HG02884 (cell line): ENCODE measurements around the gene PPP2R5C.

Experiments
- ATAC-seq: cut with Tn5 transposase; IDR thresholded peaks from one replicate; pipeline ENCODE4 v1.9.1; 2021; ENCODE audit warnings: mild to moderate bottlenecking, moderate library complexity; ENCODE audit not compliant: unreplicated experiment

The PPP2R5C gene

DNA sequence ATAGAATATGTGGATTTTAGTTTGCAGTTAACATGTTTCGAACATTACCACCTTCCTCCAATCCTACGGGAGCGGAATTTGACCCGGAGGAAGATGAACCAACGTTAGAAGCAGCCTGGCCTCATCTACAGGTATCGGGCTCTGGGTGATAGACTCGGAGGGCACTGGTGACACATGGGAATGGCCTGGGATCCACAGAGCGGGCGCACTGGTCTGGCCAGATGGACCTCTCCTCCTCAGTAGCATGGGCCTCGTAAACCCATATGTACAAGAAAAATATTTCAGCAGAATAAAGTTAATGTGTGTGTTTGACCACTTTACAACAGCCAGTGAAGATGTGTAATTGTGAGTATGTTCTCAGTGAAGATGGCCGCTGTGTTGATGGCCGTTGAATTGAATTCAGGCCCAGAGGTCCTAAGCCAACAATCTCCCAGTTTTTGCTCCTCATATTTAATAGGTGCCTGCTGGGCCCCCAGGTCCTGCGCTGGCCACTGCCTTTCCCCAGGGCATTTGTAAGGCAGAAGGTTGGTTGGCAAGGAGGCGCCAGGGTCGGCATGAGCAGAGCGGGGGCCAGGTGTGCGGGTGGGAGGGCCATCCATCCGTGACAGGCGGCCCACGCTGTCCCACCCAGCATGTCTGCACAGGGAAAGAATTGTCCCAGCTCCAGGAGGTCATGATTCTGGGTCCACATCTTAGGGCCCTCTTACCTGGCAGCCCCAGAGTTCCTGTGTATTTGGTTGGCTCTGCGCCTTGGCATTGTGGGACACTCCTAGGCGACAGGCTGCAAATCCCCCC is 120.8 kb downstream of the PPP2R5C start:
- ATAC-seq = no peak

DNA sequence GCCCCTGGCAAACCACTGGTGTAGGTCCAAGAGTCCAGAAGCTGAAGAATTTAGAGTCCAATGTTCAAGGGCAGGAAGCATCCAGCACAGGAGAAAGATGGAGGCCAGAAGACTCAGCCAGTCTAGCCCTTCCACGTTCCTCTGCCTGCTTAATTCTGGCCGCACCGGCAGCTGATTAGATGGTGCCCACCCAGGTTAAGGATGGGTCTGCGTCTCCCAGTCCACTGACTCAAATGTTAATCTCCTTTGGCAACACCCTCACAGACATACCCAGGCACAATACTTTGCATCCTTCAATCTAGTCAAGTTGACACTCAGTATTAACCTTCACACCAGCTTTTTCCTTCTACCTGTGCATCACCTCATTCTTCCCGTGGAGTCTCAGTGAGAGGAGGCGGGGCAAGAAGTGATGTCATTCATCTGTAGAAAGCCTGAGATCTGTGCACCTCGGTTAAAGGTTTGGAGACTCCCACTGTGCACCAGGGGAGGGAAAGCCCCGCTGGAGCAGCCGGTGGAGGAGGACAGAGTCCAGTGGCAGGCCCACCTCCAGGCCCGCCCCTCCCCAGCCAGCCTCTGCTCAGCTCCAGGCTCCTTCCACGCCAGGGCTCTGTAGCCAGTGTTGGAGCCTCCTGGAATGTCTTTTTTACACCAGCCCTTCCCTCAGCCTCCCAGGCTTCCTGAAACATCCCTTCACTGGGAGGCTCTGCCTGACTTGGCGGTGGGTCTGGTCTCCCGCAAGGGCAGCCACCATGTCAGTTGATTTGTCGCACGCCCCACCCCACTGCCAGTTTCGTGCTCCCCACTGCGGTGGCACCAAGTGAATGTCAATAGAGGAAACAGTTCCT is 122.8 kb downstream of the PPP2R5C start:
- ATAC-seq = no peak

DNA sequence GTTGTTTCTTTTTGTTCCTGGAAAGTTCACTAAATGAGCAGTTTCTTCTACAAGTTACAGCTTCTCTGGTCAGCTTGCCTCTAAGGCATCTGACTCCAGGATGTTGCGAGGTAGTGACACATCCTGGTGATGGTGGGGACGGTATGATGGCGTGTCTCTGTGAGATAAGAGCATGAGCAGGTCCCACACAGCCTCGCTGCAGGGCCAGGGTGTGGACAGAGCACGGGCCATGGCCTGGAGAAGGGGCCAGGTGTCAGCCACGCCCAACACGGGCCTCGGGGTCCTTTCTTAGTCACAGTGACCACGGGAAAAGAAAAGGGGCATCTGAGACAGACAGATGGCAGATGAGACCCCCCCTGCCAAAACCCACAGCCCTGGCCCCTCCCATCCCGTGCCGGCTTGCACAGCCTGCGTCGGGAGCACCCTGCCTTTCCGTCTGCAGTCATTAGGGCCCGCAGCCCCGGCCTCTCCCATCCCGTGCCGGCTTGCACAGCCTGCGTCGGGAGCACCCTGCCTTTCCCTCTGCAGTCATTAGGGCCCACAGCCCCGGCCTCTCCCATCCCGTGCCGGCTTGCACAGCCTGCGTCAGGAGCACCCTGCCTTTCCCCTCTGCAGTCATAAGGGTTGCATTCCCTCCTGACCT is 123.5 kb downstream of the PPP2R5C start:
- no peak for ATAC-seq

DNA sequence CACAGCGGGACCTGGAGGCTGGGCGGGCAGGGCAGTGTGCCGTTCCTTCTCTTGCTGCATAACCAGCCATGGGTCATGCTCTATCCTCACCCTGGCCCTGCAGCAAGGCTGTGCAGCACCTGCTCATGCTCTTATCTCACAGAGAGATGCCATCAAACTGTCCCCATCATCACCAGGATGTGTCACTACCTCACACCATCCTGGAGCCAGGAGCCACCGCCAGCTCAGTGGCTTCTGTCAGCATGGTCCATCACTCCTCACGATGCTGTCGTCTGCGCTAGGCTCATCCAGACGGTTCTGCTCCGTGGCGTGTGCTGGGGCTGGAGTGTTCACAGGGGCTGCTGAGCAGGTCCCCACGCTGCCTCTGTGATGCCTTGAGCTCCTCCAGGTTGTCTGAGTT is 125.7 kb downstream of the PPP2R5C start:
- ATAC-seq = no peak

DNA sequence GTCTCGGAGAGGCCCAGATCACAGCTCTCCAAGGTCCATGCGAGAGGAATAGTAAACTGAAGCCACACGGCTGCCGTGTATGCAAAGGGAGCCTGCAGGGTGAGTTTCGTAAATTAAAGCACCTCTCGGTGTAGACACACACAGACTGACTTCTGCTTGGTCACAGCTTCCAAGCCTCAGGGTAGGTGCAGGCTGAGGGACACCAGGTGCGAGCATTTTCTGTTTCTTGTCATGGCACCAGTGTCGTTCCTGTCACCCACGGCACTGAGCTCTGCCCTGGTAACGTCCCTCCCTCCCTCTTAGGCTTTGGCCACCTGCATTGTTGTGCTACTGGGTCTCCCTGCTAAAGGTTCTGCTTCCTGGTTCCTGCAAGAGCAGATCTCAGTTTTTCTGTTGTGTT is 126.7 kb downstream of the PPP2R5C start:
- ATAC-seq = no peak

GRCh38 chr14:101889366-101889765 is 127.9 kb downstream of the PPP2R5C start:
- ATAC-seq = no peak

DNA sequence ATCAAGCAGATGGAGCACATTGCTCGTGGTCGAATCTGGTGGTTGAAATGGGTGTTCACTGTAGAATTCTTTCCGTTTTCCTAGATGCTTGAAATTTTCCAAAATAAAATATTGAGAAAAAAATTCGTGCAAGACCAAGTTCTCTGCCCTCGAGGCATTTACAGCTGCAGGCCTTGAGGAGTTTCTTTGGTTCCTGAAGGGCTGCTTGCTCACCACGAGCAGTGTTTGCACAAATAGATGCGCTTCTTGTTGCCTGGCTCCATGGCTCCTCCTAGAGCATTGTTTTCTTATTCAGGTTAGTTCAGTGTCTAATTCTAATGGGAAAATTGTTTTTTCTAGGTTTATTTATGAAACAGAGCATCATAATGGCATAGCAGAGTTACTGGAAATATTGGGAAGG is 128.4 kb downstream of the PPP2R5C start:
- no peak for ATAC-seq

DNA sequence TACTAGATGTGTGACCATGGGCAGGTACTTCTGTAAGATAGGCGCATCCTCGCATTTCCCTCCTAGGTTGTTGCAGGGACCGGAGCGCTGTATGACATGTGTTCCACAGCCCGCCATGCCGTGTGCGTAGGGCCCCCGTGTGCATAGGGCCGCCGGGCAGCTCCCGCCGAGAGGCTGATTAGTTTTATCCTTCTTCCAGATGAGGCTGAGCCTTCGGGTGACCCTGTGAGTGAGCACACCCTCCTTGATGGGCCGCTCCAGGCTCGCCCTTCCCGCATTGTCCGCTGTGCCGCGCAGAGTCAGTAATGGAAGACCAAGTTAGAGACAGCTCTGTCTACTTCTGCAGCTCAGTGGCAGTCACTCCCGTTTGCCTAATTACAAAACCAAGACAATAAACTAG is 130.0 kb downstream of the PPP2R5C start:
- no peak for ATAC-seq

DNA sequence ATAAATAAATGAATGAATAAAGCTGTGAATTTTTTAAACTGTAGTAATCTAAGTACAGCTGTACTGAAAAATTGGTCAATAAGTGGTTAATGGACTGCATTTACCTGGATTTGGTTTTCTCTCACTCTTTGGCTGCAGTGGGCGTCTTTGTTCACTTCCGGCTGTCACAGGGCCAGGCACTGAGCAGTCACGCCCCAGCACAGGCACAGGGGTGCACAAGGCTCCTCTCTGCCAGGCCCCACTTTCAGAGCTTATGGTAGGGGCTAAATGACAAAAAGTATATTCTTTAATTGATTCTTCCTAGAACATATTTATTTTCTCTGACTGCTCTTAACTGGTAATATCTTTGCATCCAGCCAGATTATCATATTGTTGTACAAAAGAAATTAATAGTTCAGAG is 132.2 kb downstream of the PPP2R5C start:
- no peak for ATAC-seq

- no peak for ATAC-seq
These were observed 133.0 kb downstream of the PPP2R5C start for GRCh38 chr14:101894365-101895081.

DNA sequence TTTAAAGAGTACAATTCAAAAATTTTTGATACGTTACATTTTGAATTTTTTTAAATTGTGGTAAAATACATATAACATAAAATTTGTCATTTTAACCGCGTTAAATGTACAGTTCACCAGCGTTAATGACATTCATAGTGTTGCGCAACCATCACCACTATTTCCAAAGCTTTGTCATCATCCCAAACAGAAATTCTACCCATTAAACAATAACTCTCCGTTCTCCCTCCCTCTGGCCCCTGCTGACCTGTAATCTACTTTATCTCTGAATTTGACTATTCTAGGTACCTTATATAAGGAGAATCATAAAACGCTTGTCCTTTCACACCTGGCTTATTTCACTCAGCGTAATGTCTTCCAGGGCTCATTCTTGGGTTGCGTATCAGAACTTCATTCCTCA is 133.7 kb downstream of the PPP2R5C start:
- no peak for ATAC-seq

DNA sequence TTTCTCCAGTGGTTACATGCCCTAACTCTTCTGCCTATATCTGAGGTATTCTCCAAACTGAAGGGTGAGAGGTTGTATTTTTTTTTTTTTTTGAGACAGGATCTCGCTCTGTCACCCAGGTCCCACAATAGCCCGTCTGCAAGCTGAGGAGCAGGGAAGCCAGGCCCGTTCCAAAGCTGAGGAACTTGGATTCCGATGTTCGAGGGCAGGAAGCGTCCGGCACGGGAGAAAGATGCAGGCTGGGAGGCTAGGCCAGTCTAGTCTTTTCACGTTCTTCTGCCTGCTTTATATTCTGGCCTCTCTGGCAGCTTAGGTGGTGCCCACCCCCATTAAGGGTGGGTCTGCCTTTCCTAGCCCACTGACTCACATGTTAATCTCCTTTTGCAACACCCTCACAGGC is 135.8 kb downstream of the PPP2R5C start:
- ATAC-seq = no peak

DNA sequence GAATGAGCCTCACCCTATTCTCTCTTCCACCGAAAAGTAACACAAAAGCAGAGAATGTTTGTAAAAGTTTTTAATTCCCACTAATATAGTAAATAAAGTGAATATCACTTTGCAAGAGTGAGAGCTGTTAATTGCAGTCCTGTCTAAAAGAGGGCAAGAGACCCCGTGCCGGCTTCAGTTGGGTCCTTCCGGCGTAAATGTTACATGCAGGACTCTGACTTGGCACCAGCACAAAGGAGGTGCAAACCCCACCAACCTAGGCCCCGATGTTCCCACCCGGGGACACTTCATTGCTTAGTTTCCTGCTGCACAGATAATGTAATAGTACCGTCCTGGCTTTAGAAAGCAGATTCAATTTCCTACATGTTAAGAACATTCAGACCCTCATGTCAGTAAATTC is 136.9 kb downstream of the PPP2R5C start:
- ATAC-seq = no peak

DNA sequence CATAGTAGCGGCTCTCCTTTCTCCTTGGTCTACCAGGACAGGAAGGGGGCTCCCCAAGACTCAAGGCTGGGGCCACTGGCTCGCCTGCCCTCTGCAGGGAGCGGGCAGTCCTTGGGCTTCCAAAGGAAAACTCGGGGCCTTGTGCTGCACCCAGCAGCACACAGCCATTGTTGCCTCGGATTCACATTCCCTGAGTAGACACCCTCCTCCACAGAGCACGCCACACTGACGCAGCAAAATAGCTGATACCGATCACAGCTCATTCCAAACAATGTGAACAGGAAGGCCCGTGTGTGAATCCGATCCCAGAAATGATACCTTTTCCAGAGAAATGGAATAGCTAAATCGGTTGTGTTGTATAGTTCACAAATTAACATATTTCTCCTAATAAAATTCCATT is 137.8 kb downstream of the PPP2R5C start:
- ATAC-seq = no peak

DNA sequence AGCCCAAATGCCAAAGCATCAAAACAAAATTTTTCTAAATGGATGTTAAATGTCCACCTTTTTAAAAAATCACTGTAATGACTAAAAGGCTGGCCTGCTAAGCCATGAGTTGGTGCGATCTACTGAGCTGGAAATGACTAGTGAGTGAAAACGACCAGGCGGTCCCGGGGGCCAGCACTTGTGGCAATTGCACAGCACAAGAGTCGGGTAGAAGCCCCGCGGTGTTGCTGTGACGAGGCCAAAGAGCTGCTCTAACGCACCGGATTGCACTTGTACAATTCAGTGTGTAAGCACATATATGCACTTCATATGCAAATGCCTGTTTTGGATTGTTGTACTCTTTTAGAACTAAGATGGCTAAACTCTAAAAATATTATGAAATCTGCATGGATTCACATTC is 138.7 kb downstream of the PPP2R5C start:
- no peak for ATAC-seq

DNA sequence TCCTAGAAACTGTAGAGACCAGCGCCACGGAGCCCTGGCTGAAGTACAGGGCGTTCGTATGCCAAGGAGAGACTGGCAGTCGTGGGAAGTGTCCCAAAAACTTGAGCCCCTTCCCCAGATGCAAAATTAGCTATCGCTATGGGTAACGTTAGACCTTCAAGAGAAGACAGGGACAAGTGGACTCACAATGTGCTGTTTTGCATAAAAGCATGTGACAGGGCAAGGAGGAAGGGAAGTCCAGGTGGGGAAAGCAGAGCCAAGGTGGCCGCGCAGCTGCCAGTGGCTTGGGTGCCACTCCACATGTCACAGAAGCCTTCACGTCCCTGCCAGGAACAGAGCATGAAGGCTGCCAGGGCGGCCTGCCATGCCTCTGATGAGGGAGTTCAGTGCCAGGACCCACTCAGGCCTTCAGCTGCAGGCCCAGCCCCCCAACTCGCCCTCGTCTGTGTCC is 141.6 kb downstream of the PPP2R5C start:
- ATAC-seq = no peak

GRCh38 chr14:101905614-101906013 is 144.1 kb downstream of the PPP2R5C start:
- no peak for ATAC-seq

- no peak for ATAC-seq
These were observed 145.1 kb downstream of the PPP2R5C start for GRCh38 chr14:101906645-101907044.

DNA sequence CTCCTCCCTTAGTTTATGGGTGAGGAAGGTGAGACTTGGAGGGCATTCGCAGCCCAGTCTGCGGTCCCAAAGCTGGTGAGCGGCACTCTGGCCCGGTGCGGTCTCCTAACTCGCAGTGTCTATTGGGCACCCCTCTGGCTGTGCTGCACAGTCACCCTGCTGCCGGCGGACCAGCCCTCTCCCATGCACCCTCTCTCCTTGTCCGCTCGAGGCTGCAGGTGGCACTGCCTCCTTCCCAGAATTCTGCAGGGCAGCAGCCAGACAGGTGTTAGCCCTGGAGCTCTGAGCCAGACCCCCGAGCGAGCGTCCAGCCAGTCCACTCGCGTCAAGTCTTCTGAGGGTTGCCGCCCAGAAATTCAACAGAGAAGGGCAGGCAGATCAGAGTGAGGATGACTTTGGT is 146.1 kb downstream of the PPP2R5C start:
- ATAC-seq = no peak

DNA sequence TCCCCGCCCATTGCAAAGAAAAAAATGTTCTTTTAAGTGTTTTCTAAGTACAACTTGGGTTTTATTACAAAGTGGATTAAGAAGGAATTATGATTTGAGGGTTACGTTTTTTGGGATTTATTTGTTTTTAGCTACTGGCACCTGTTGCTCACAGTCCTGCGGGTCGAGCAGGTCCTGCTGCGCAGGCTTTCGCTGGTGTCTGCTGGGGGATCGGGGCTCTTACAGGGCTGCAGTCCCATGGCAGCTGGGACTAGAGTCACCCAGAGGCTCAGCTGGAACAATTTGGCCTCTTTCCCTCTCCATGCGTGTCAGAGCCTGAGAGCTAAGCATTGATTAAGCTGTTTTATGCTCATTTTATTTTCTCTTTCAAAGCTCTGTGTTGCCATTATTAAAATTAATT is 147.3 kb downstream of the PPP2R5C start:
- no peak for ATAC-seq
